ENCODE data around the gene ZIM2. TPM values are rescaled to one million over a fixed set of nuclear protein-coding genes. Genes with fewer than 3 reads are reported as not detected.

Gene ZIM2
- total RNA-seq, 1 donor from 2014 or later: not detected

GRCh38 chr19:56877069-56877715 lies 36.7 kb upstream of the ZIM2 start:
- no peak for TF ChIP-seq CTCF (IDR thresholded peaks at IDR 0.05)
- Mint-ChIP-seq H3K4me1 (ENCODE audit: unreplicated experiment) (no peaks in the 10 kb centered on the region), H3K27me3 (ENCODE audit: unreplicated experiment) (no peaks in the 10 kb centered on the region), H3K36me3 (ENCODE audit: unreplicated experiment) (peaks cover under 1% of the 10 kb centered on the region), H3K4me3 (ENCODE audit: unreplicated experiment) (no peak overlapping the region), H3K9me3 (ENCODE audit: unreplicated experiment) (peaks cover 39% of the 10 kb centered on the region), H3K27ac (ENCODE audit: unreplicated experiment) (no peak overlapping the region)
- peak; percentile 57 for DNase-seq (ENCODE audit: extremely low spot score, unreplicated experiment)

- no peak overlapping the region for H3K4me3 Mint-ChIP-seq (ENCODE audit: unreplicated experiment)
- H3K4me1 Mint-ChIP-seq (ENCODE audit: unreplicated experiment): no peaks in the 10 kb centered on the region
- H3K36me3 Mint-ChIP-seq (ENCODE audit: unreplicated experiment): no peaks in the 10 kb centered on the region
- H3K27me3 Mint-ChIP-seq (ENCODE audit: unreplicated experiment): no peaks in the 10 kb centered on the region
- peaks cover 37% of the 10 kb centered on the region for H3K9me3 Mint-ChIP-seq (ENCODE audit: unreplicated experiment)
- no peak for TF ChIP-seq CTCF (IDR thresholded peaks at IDR 0.05)
- no peak overlapping the region for H3K27ac Mint-ChIP-seq (ENCODE audit: unreplicated experiment)
- DNase-seq (ENCODE audit: extremely low spot score, unreplicated experiment): no peak
These were observed 35.2 kb upstream of the ZIM2 start for GRCh38 chr19:56875717-56876116.

- no peaks in the 10 kb centered on the region for H3K27me3 Mint-ChIP-seq (ENCODE audit: unreplicated experiment)
- H3K4me1 Mint-ChIP-seq (ENCODE audit: unreplicated experiment): no peaks in the 10 kb centered on the region
- no peak for DNase-seq (ENCODE audit: extremely low spot score, unreplicated experiment)
- TF ChIP-seq CTCF (IDR thresholded peaks at IDR 0.05): no peak
- peaks cover 35% of the 10 kb centered on the region for H3K9me3 Mint-ChIP-seq (ENCODE audit: unreplicated experiment)
- no peaks in the 10 kb centered on the region for H3K36me3 Mint-ChIP-seq (ENCODE audit: unreplicated experiment)
- H3K27ac Mint-ChIP-seq (ENCODE audit: unreplicated experiment): no peak overlapping the region
- no peak overlapping the region for H3K4me3 Mint-ChIP-seq (ENCODE audit: unreplicated experiment)
These were observed 34.0 kb upstream of the ZIM2 start for GRCh38 chr19:56874530-56874929.

GRCh38 chr19:56873493-56873892 lies 33.0 kb upstream of the ZIM2 start:
- H3K27me3 Mint-ChIP-seq (ENCODE audit: unreplicated experiment): no peaks in the 10 kb centered on the region
- H3K4me1 Mint-ChIP-seq (ENCODE audit: unreplicated experiment): no peaks in the 10 kb centered on the region
- H3K36me3 Mint-ChIP-seq (ENCODE audit: unreplicated experiment): no peaks in the 10 kb centered on the region
- H3K9me3 Mint-ChIP-seq (ENCODE audit: unreplicated experiment): peaks cover 35% of the 10 kb centered on the region
- no peak overlapping the region for H3K4me3 Mint-ChIP-seq (ENCODE audit: unreplicated experiment)
- no peak overlapping the region for H3K27ac Mint-ChIP-seq (ENCODE audit: unreplicated experiment)
- TF ChIP-seq CTCF (IDR thresholded peaks at IDR 0.05): no peak
- DNase-seq (ENCODE audit: extremely low spot score, unreplicated experiment): no peak

- Mint-ChIP-seq H3K27ac (ENCODE audit: unreplicated experiment) (no peak overlapping the region), H3K4me1 (ENCODE audit: unreplicated experiment) (no peaks in the 10 kb centered on the region), H3K36me3 (ENCODE audit: unreplicated experiment) (no peaks in the 10 kb centered on the region), H3K27me3 (ENCODE audit: unreplicated experiment) (no peaks in the 10 kb centered on the region), H3K4me3 (ENCODE audit: unreplicated experiment) (no peak overlapping the region), H3K9me3 (ENCODE audit: unreplicated experiment) (peaks cover 53% of the 10 kb centered on the region)
- no peak for DNase-seq (ENCODE audit: extremely low spot score, unreplicated experiment)
- TF ChIP-seq CTCF (IDR thresholded peaks at IDR 0.05): no peak
These were observed 29.4 kb upstream of the ZIM2 start for GRCh38 chr19:56869886-56870285.
